HG02970 (cell line): ENCODE results near the gene ITGA5.

Experiments used
- ATAC-seq: cut with Tn5 transposase; IDR thresholded peaks from one replicate; pipeline ENCODE4 v1.9.1; 2021; ENCODE audit warnings: mild to moderate bottlenecking, moderate library complexity, moderate number of reproducible peaks; ENCODE audit not compliant: unreplicated experiment, low FRiP score

The ITGA5 gene

DNA sequence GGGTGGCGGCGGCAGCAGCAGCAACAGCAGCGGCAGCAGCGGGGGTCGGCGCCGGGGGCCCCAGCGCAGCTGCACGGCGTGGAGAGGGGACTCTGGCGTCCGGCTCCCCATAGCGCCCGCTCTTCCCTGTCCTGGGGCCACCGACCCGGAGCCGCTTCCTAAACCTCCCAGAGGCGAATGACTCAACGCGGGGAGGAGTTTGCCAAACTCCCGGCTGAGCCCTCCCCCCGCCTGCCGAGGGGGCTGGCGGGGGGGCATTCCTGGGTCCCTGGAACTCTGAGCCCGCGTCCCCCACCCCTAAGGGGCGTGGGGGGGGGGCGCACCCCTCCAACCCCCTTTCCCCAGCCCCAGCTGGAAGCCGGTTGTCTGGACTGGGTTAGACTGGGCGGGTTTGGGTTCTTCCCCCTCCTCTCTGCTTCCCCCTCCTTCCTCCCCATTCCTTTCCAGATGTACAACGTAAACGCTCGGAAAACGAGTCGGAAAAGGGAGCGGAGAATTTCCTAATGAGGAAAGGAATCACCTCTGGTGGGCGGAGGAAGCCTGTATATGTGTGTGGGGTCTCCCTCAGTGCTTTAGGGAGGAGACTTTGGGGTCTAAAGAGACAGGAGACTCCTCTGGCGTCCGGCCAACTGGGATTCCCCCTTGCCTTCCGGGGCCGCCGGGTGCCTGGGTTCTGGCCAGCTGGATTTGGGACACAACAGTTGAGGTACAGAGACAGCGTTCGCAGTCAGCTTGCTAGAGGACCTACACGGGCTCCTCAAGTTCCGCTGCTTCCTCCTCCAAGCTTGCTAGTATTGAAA, at the start of gene ITGA5:
ITGA5 (minus strand) TSS at position 179 of the 800 bp plus-strand sequence; CDS start at position 111, 68 bp downstream.
- no peak for ATAC-seq

DNA sequence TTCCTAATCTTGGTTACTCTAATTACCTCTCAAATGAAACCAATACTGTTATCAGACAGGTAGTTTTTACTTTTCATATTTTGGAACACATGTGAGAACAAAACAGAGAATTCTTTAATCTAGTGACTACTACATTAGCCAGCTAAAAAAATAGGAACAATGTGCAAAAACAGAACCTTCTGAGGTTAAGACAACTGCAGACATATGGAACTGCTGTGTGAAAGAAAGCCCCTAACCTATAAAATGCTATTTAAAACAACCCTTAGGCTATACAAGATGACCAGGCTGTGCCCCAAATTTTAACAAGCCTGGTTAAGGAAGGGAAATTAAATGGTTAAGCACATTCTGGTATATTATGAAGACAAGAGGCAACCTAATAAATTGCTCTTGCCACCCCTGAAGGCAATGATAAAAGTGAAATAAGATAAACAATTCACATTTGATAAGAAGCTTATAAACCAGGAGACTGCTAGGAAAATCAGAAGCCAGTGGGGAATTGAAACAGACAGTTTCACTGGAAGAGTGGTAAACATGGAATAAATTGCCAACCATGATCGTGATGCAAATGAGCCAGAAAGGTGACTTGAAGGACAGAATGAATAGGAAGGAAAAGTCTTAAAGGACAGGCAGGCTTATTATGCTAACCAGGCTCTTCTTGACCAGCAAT, 46.9 kb upstream of the ITGA5 start:
- ATAC-seq: no peak

DNA sequence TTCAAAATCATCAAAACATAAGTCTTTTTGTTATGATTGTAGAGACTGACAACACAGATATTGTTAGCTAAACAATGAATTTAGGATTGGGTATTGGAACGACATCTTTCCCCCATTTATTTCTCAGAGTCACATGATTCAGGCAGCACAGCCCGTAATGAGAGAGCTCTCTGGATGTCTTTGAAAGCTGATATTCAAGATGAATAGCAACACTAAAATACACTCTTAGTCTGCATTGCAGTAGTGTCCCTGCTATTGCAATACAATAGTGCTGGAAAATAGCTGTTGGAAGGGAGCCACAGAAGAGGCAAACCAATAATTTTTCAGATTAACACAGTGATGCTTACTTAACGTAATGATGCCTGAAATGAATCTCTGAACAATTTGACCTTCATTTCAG, 44.4 kb upstream of the ITGA5 start:
- no peak for ATAC-seq

DNA sequence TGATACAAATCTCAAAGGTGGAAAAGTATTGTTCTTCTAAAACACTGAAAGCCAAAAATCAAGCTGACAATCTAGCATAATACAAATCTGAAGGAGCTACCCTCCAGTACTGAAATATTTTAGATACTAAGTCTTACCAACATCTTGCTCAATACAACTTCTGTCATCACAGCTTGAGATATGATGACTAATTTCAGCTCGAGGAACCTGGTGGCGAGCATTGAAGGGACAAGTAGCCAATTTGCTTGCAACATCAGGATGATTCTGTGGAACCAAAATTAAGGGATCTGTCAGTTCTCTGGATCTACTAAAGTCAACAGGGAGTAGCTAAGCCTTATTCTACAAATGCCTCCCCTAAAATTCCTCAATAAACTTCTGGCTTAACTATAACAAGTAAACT, 44.0 kb upstream of the ITGA5 start:
- no peak for ATAC-seq

DNA sequence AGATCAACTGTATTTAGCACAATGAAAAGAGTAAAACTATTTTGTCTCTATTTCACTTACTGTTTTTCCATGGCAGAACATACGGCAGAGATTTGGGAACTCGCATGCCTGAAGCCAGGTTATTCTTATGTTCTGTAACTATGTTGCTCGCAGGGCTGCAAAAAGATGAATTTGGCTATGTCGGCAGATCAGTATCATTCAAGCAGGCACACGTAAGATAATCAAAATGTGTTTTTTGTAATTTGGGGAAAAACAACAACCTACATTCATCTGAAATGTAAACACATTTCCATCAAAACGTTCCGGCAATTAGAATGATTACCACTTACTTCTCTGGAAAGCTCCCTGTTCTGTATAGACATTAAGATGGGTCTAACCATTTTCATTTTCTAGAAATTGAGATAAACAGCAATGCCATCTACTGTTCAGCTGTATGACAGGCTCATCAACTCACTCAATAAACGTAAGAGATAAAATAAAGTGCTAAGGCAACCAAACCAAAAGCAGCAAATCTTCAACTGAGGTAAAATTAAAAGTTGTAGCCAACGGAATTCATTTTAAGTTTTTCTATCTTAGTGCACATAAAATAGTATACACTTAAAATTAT, 41.4 kb upstream of the ITGA5 start:
- no peak for ATAC-seq

DNA sequence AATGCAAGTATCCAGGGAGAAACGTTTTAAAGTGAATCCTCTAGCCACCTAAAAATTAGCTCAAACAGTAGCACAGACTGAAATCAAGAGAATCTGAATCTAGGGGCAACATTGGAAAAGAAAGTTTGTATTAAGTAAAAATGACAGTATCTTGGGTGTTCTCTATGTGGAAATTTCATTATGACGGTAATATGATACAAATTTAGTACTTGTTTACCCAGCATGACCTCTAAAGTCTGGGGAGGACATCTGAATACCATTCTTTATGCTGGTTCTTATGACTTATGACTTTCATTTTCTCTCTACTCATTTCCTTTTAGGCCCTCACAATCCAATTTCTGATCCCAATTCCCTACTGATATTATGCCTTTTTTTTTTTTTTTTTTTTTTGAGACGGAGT, 40.3 kb upstream of the ITGA5 start:
- ATAC-seq: no peak

DNA sequence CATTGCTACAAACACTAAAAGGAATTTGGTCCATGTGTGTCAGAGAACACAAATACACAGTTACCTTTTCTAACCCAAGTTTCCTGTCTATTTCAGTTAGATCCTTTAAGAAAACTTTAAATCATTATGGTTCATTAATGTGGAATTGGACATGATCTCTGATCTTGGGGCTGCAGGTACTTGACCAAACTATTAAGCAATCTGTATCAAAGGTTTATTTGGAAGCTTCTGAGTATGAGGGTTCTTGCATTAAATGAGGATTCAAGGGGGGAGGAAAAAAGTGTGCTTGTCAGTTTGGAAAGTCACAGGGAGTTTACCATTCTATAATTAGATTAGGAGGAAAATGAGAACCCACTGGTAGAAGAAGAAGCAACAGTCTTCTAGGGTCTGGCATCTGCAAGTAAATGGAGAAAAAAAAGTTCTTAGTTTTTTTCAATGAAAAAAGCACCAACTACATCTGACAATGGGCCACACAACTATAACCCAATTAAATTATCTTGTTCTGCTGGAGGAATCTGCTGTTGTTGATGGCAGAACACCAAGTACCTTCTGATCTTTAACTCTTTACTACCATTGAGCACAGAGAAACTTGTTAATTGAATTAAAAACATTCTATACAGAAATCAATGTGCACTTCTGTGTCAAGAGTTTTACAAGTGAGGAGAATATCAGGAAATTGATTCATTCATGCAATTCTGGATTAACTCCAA, 36.8 kb upstream of the ITGA5 start:
- no peak for ATAC-seq

DNA sequence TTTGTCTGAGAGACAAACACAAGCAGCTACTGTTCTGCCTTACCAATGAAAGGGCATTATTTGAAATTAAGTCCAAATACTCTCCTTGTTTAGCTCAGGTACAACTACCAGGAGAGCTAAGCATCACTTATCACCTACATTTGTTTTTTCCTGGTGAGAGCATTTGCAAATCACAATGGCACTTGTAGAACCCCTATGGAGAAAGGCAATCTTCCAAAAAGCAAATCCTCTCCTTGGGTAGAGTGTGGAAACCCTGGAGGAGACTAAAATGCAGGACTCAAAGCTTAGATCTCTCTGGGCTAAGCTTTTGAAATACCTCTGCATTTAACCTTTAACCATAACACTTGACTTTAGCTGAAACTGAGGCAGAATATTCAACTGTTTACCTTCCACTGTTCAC, 33.6 kb upstream of the ITGA5 start:
- ATAC-seq: no peak

DNA sequence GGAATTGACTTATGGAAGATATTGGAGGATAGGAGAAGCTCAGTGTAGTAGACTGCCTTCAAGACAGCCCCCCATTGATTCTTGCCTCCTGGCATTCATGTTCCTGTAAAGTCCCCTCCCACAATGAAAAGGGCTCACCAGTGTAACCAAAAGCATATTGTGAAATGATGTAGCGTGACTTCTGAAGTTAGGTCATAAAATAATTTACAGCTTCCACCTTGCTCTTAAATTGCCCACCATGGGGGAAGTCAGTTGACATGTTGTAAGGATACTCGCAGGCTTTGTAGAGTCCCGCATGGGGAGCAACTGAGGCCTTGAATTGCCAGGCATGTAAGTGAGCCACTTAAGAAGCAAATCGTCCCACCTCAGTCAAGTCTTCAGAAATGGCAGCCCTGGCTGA, 29.3 kb upstream of the ITGA5 start:
- no peak for ATAC-seq

DNA sequence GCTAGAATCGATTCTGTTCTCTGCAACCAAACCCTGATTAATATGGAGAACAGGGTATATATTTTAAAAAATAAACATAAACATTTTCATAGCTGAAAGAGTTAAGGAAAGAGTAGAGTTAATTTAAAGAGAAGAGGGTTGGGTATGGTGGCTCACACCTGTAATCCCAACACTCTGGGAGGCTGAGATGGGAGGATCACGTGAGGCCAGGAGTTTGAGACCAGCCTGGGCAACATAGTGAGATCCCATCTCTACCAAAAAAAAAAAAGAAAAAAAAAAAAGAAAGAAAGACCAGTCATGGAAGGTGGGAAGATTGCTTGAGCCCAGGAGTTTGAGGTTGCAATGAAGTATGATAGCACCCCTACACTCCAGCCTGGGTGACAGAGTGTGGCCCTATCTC, 28.9 kb upstream of the ITGA5 start:
- ATAC-seq: no peak

DNA sequence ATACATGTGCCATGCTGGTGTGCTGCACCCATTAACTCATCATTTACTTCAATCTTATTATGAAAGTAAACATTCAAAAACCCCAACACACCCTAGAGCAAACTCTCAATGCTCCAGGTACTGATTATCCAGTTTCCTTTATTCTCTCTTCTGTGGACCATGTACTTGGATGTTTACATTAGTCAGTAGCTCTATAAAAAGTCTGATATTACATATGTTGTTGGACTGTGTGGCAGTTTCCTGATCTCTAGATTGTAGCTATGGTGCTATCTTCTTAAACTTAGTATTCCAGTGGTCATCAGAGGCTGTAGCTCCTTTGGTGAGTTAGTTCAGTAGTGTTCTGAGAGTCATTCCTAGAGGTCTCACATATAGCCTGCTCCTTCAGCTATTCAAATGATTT, 25.1 kb upstream of the ITGA5 start:
- no peak for ATAC-seq

DNA sequence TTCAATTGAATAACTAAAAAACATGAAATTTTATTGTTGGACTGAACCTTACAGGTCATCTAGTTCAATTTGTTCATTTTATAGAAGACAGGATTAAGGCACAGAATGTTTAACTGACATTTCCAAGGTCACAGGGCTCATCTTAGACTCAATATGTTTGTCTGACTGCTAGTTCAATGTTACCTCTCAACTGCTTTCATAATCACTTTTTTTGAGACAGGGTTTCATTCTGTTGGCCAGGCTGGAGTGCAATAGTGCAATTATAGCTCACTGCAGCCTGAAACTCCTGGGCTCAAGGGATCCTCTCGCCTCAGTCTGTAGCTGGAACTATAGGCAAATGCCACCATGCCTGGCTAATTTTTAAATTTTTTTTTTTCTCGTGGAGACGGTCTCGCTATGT, 24.4 kb upstream of the ITGA5 start:
- ATAC-seq: no peak

DNA sequence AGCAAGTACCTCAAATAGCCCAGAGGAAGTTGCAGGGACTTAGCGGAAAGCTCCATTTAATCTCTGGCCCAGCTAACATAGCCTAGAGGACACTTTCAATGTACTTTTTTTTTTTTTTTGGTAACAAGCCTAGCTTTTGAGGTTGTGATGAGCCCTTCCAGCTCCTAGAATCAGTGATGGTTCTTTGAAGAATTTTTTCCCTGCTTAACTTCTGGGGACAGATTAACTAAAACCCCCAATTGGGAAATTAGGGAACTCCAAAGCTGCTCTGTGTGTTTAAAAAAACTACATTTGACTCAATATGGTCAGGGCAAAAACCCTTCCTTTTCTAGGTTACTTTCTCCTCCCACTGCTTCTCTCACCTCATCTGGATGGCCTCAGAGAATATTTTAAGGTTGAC, 23.9 kb upstream of the ITGA5 start:
- ATAC-seq: no peak

DNA sequence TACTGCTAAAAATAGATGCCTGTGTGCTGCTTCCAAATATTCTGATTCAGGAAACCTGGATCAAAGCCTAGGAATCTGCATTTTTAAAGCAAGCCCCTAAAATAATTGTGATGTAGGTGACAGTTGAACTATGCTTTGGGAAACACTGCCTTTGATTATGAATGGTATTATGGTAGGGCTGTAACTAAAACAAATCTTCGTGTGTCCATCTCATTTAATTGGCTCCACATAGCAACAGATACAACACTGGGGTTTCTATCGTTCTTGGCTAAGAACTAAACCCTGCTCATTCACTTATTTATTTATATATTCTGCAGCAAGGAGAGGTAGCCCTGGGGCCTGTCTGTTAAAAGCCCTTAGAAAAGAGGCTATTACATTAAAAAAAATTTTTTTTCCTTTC, 23.0 kb upstream of the ITGA5 start:
- ATAC-seq: no peak

DNA sequence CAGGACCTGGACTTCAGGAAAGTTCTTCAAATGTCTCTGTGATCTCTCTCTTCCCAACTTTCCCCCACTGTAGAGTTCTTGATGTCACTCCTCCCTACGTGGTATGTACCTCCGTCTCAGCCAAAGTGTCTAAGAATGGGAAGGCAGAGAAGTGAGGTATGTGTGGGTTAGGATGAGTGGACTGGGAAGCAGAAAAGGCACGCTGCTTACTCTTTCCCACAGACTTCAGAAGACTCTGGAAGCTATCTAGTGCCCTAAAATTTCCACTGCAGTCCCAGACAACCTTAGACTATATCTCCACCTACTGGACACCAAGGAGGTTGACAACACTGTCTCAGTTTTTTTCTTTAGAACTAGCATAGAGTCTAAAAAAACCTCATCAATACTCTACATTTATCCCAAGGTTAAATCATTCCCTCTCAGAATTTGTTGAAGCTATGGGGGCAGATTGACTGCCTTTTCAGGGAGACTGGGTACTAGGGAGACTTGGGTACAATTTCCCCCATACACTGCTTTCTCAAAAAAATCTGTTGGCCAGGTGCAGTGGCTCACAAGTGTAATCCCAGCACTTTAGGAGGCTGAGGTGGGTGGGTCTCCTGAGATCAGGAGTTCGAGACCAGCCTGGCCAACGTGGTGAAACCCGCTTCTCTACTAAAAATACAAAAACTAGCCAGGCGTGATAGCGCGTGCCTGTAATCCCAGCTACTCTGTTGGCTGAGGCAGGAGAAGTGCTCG, 20.6 kb upstream of the ITGA5 start:
- ATAC-seq: no peak

DNA sequence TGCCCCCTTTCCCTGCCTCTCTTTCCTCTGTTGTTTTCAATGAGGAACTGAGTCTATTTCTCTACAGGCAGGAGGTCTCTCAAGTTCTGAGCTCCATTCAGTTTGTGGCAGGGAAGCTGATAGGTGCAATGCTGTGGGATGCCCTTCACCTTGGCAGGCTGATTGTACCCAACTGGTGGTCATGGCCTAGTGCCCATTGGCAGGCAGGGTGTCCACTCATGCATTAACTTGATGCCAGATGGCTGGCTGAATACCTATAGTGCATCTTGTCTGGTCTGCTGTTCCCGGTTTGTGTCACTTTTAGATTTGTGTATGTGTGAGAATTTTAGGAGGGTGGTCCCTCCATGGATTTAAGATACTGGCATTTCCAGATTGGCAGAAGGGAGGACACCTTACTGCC, 20.0 kb upstream of the ITGA5 start:
- ATAC-seq: no peak

DNA sequence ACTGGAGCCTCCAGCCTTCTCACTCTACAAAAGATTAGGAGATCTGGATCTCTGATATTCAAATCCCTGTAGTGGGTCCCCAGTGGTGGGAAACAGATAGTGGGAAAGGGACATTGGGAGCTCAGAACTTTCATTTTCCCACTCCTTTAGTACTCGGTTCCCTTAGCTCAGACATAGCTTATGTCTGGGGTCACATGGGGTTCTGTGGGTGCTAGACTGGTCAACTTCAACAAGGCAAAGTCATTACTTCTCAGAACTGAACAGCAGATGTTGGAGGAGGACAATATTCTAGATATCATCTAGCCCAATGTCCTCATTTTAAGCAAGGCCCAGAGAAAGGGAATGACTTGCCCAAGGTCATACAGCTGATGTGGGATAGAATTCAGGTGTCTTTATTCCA, 19.5 kb upstream of the ITGA5 start:
- ATAC-seq: no peak

DNA sequence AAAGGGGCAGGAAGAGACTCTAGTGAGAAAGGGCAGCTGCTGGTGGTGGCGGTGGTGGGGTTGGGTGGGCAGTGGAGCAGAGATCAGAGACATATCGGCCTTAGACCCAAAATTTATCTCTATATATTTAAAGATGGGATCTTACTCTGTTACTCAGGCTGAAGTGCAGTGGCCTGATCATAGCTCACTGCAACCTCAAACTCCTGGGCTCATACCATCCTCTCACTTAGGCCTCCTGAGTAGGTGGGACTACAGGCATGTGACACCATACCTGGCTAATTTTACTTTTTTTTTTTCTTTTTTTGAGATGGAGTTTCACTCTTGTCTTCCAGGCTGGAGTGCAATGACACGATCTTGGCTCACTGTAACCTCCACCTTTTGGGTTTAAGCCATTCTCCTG, 18.6 kb upstream of the ITGA5 start:
- ATAC-seq: no peak

DNA sequence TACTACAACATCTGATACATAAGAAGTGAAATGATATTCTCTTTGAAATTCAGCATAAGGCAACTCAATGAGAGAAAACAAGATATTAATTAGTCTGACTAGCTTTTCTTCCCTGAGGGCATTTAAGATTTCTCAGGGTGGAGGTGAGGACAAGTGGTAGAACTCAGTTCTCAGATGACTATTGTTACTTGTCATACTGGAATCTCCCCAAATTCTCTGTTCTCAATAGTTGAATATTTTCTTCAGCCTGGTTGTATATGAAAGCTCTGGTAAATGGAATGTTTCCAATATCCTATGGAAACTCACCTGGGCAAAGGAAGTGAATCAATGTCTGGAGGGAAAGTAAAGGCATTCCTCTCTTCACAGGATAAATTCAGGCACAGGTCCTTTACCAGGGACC, 18.2 kb upstream of the ITGA5 start:
- ATAC-seq: no peak

DNA sequence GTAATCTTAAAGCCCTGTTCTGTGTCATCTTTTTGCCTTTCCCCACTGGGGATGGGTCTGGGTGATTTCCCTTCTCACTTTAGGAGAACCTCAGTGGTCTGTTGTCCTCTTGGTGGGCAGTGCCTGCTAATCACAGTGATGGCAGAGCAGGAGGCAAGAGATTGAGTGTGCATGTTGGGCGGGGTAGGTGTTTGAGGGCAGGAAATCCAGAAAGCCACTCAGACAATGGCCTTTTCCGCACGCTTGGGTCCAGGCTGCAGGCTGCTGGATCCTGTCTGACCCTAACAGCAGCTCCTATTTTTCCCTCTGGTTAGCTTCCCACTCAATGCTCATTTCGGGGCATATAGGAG, 13.7 kb upstream of the ITGA5 start:
- no peak for ATAC-seq
